ENCODE results near the gene TMOD2. TPM values are rescaled to one million over a fixed set of nuclear protein-coding genes. Genes with fewer than 3 reads are reported as not detected.

Gene TMOD2
- total RNA-seq, 1 experiment from 2014 or later = 3.0 TPM

DNA sequence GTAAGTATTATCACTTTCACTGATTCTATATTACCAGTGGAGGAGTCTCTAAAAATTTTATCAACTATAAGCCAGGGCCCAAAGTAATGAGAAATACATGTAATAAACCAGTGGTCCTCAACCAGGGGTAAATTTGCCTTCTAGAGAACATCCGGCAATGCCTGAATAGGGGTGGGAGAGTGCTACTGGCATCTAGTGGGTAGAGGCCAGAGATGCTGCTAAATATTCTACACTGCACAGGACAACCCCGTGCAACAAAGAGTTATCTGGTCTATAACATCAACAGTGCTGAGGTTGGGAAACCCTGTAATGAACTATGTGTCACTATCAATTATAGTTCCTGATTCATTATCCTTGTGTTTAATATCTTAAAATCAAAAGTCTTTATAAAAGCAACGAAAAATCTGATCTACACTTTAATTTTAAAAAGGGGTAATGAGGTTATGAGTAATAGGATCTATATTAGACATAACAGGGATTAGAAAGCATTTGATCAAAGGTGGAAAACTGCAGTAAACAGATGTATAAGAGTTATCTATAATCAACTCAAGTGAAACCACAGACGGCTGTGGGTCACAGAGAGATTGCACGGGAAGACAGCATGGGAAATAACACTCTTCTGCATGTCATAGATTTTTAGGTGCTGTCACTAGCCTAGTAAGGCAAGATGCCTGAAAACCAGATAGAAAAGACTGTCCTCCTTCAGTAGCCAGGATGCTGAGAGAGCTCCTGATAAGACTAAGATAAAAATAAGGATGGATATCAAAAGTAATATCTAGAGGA, 16.0 kb upstream of the TMOD2 start:
- no peak overlapping the region for H2AFZ ChIP-seq (ENCODE audit: low read length)
- no peak overlapping the region for H3K9ac ChIP-seq (ENCODE audit: extremely low read depth, insufficient read length, low read length)
- peaks cover 7% of the 10 kb centered on the region for H3K23me2 ChIP-seq (ENCODE audit: insufficient read length, low read depth, low read length, poor library complexity, severe bottlenecking)
- WGBS (ENCODE audit: extremely low coverage, insufficient read length, low lambda C conversion rate) = no CpG with 5 or more reads among the region's 5 CpGs
- no peak overlapping the region for H4K91ac ChIP-seq (ENCODE audit: insufficient read length, low read depth, low read length)
- H3K4me1 ChIP-seq (ENCODE audit: insufficient read depth, low read length) = no peaks in the 10 kb centered on the region
- H3K9me3 ChIP-seq (ENCODE audit: control insufficient read depth, low read depth, low read length) = no peaks in the 10 kb centered on the region
- 0 out of 2 replicates have a peak, but pooled peaks cover 1% of the 10 kb centered on the region for H3K79me2 ChIP-seq (ENCODE audit: insufficient read depth, low read length)
- H3K56ac ChIP-seq (ENCODE audit: insufficient read length, low read depth, low read length) = no peak overlapping the region
- no peak overlapping the region for H3K23ac ChIP-seq (ENCODE audit: insufficient read length, low read depth, low read length)
- H3K36me3 Mint-ChIP-seq (ENCODE audit: insufficient read depth in 1 of 3, low read depth in 3 of 3) = no peaks in the 10 kb centered on the region; a peak in 1 of 7 replicates
- no peak overlapping the region for H3K4ac ChIP-seq (ENCODE audit: low read depth, low read length)
- H3K4me2 ChIP-seq (ENCODE audit: insufficient read depth, insufficient read length, low read length) = no peak overlapping the region
- H2BK12ac ChIP-seq (ENCODE audit: insufficient read length, low read depth, low read length) = no peak overlapping the region
- H2BK15ac ChIP-seq (ENCODE audit: low read depth, low read length) = no peak overlapping the region
- H2BK5ac ChIP-seq (ENCODE audit: insufficient read length, low read length) = no peak overlapping the region
- H3T11ph ChIP-seq (ENCODE audit: low read length) = no peak overlapping the region
- H4K5ac ChIP-seq (ENCODE audit: insufficient read length, low read depth, low read length) = no peak overlapping the region
- TF ChIP-seq, protein P1, sequence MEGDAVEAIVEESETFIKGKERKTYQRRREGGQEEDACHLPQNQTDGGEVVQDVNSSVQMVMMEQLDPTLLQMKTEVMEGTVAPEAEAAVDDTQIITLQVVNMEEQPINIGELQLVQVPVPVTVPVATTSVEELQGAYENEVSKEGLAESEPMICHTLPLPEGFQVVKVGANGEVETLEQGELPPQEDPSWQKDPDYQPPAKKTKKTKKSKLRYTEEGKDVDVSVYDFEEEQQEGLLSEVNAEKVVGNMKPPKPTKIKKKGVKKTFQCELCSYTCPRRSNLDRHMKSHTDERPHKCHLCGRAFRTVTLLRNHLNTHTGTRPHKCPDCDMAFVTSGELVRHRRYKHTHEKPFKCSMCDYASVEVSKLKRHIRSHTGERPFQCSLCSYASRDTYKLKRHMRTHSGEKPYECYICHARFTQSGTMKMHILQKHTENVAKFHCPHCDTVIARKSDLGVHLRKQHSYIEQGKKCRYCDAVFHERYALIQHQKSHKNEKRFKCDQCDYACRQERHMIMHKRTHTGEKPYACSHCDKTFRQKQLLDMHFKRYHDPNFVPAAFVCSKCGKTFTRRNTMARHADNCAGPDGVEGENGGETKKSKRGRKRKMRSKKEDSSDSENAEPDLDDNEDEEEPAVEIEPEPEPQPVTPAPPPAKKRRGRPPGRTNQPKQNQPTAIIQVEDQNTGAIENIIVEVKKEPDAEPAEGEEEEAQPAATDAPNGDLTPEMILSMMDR (conservative IDR thresholded peaks at IDR 0.05) = 0 out of 3 replicates have a peak, but pooled peaks have one; percentile 13
- H3K27ac Mint-ChIP-seq = no peak overlapping the region
- no peak overlapping the region for H4K8ac ChIP-seq (replicated peaks; ENCODE audit: insufficient read length, low read depth, low read length)
- H3K9me3 Mint-ChIP-seq = no peaks in the 10 kb centered on the region; a peak in 2 of 5 replicates
- H2AK5ac ChIP-seq (ENCODE audit: insufficient read length, low read length) = no peak overlapping the region
- H4K20me1 ChIP-seq (ENCODE audit: control insufficient read depth, insufficient read depth, insufficient read length) = no peaks in the 10 kb centered on the region
- H3K27ac ChIP-seq (ENCODE audit: insufficient read length, low read depth, low read length) = no peak overlapping the region
- H3K18ac ChIP-seq (ENCODE audit: insufficient read length, low read depth, low read length) = no peak overlapping the region
- H3K27me3 Mint-ChIP-seq (ENCODE audit: low read depth) = peaks cover 43% of the 10 kb centered on the region
- H2BK120ac ChIP-seq (ENCODE audit: low read depth, low read length, poor library complexity, severe bottlenecking) = no peak overlapping the region
- H2BK20ac ChIP-seq (ENCODE audit: low read depth, low read length, poor library complexity, severe bottlenecking) = no peak overlapping the region
- peaks cover 7% of the 10 kb centered on the region; the same call in 1 of the 2 replicates for H3K27me3 ChIP-seq (ENCODE audit: insufficient read depth, low read length)
- DNase-seq = no peak
- H3K4me3 Mint-ChIP-seq = no peak overlapping the region
- H3K14ac ChIP-seq (ENCODE audit: insufficient read depth, low read length) = no peak overlapping the region
- H3K79me1 ChIP-seq (ENCODE audit: insufficient read depth, low read depth, low read length, poor library complexity, severe bottlenecking) = no peaks in the 10 kb centered on the region
- H3K4me1 Mint-ChIP-seq = peaks cover 18 to 24% of the 10 kb centered on the region in 2 experiments
